BE2C (cell line): ENCODE data around the gene CCDC134.

Experiments used
- DNase-seq: peaks from one replicate; pipeline ENCODE4 v3.0.0-alpha.2; 2020
- H3K27me3 ChIP-seq: fragments of 250-450 bp; sonication (Bioruptor Pico); 2 replicates; pipeline ENCODE4 v1.5.1; 2020; ENCODE audit warnings: mild to moderate bottlenecking
- H3K36me3 ChIP-seq: fragments of 250-450 bp; sonication (Bioruptor Pico); 2 replicates; pipeline ENCODE4 v1.5.1; 2020; ENCODE audit warnings: mild to moderate bottlenecking
- H3K4me1 ChIP-seq: fragments of 250-450 bp; sonication (Bioruptor Pico); 2 replicates; pipeline ENCODE4 v1.5.1; 2020
- H3K4me3 ChIP-seq: 2 replicates; pipeline ENCODE4 v1.5.1; 2011; ENCODE audit warnings: low read depth, low read length
- H3K9me3 ChIP-seq: fragments of 250-450 bp; sonication (Bioruptor Pico); 2 replicates; pipeline ENCODE4 v1.5.1; 2020
- TF ChIP-seq, protein P1 (sequence below): IDR thresholded peaks from 2 replicates; pipeline ENCODE4 v1.5.1; 2012; ENCODE audit warnings: mild to moderate bottlenecking, low read depth, low read length

The CCDC134 gene

DNA sequence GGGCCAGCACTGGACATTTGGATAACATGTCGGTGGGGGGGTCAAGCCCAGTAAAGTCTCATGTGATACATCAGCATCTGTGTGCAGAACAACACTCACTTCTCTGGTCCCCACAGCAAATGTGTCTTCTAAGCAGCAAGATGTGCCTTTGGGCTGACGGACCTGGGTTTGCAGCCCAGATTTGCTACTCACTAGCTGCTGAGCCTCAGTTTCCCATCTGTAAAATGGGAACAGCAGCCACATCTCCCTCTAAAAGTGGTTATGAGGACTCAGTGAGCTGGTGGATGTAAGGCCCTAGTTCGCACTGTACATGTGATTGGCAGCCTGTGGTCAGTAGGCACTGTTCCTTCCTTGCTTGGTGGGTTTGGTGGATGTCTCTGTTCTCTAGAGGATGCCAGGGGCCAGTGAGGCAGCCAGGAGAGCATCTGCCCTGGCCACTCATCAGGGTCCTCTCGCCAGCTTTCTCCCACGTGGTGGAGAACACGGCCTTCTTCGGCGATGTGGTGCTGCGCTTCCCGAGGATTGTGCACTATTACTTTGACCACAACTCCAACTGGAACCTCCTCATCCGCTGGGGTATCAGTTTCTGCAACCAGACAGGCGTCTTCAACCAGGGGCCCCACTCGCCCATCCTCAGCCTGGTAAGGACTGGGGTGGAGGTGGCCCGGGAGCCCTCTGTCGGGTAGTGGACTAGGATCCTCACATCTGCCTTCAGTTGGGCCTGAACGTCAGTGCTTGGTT lies 12.5 kb downstream of the CCDC134 start:
- DNase-seq: no peak
- H3K27me3 ChIP-seq: no peaks in the 10 kb centered on the region
- TF ChIP-seq, protein P1, sequence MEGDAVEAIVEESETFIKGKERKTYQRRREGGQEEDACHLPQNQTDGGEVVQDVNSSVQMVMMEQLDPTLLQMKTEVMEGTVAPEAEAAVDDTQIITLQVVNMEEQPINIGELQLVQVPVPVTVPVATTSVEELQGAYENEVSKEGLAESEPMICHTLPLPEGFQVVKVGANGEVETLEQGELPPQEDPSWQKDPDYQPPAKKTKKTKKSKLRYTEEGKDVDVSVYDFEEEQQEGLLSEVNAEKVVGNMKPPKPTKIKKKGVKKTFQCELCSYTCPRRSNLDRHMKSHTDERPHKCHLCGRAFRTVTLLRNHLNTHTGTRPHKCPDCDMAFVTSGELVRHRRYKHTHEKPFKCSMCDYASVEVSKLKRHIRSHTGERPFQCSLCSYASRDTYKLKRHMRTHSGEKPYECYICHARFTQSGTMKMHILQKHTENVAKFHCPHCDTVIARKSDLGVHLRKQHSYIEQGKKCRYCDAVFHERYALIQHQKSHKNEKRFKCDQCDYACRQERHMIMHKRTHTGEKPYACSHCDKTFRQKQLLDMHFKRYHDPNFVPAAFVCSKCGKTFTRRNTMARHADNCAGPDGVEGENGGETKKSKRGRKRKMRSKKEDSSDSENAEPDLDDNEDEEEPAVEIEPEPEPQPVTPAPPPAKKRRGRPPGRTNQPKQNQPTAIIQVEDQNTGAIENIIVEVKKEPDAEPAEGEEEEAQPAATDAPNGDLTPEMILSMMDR: no peak
- no peak overlapping the region for H3K4me3 ChIP-seq
- peaks cover 19% of the 10 kb centered on the region for H3K36me3 ChIP-seq
- no peaks in the 10 kb centered on the region for H3K4me1 ChIP-seq
- H3K9me3 ChIP-seq: no peaks in the 10 kb centered on the region

- Histone ChIP-seq H3K9me3 (no peaks in the 10 kb centered on the region), H3K36me3 (peaks cover 19% of the 10 kb centered on the region), H3K4me3 (no peak overlapping the region), H3K27me3 (no peaks in the 10 kb centered on the region), H3K4me1 (no peaks in the 10 kb centered on the region)
- TF ChIP-seq, protein P1: no peak
- no peak for DNase-seq
These were observed 13.4 kb downstream of the CCDC134 start for GRCh38 chr22:41813726-41814410.

GRCh38 chr22:41815716-41816115 lies 15.2 kb downstream of the CCDC134 start:
- TF ChIP-seq, protein P1: no peak
- Histone ChIP-seq H3K4me1 (no peaks in the 10 kb centered on the region), H3K9me3 (no peaks in the 10 kb centered on the region), H3K4me3 (no peak overlapping the region), H3K36me3 (peaks cover 19% of the 10 kb centered on the region), H3K27me3 (no peaks in the 10 kb centered on the region)
- no peak for DNase-seq

DNA sequence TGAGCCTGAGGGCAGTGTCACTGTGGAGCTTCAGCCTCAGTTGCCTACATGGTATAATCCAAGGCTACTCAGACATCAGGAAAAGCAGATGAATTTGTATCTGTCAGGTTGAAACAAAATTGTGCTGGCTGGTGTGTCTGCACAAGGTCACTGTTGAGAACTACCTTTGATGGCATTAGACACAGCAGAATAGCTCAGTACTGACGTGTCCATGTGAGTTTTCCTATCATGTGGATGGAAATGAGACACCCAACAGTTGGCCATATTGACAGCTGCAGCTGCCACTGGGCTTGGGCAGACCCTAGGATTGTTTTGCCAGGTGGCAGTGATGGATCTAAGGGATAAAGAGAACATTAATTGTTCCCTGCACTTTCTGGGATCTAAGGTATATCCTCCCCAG lies 15.8 kb downstream of the CCDC134 start:
- H3K4me3 ChIP-seq: no peak overlapping the region
- H3K4me1 ChIP-seq: no peaks in the 10 kb centered on the region
- peaks cover 19% of the 10 kb centered on the region for H3K36me3 ChIP-seq
- TF ChIP-seq, protein P1: no peak
- H3K27me3 ChIP-seq: no peaks in the 10 kb centered on the region
- H3K9me3 ChIP-seq: no peaks in the 10 kb centered on the region
- DNase-seq: no peak

GRCh38 chr22:41816871-41817270 lies 16.4 kb downstream of the CCDC134 start:
- Histone ChIP-seq H3K27me3 (no peaks in the 10 kb centered on the region), H3K4me3 (no peak overlapping the region), H3K36me3 (peaks cover 15% of the 10 kb centered on the region), H3K9me3 (no peaks in the 10 kb centered on the region), H3K4me1 (peaks cover 5% of the 10 kb centered on the region)
- TF ChIP-seq, protein P1: no peak
- no peak for DNase-seq

DNA sequence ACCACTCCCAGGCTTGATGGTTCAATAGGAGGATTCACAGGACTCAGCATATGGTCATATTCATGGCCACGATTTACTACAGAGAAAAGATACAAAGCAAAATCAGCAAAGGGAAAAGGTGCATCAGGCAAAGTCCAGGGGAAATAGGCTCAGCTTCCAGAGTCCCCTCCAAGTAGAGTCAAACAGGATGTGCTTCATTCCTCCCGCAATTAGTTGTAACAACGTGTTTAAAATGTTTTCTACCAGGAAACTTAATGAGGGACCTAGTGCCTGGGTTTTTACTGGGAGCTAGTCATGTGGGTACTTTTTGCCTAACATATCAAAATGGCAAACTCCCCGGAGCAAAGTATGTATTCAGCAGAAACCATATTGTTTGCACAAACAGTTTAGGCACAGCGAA lies 17.5 kb downstream of the CCDC134 start:
- no peak for DNase-seq
- Histone ChIP-seq H3K27me3 (no peaks in the 10 kb centered on the region), H3K9me3 (no peaks in the 10 kb centered on the region), H3K4me1 (peaks cover 5% of the 10 kb centered on the region), H3K4me3 (no peak overlapping the region), H3K36me3 (peaks cover 13% of the 10 kb centered on the region)
- TF ChIP-seq, protein P1: no peak
